Prostate gland (tissue), 2 donors: Measurements from ENCODE around the gene FOSL1. TPM values are rescaled to one million over a fixed set of nuclear protein-coding genes. Genes with fewer than 3 reads are reported as not detected.

Source experiments
- DNase-seq: peaks from one replicate; pipeline ENCODE4 v3.0.0-alpha.2; 2019; ENCODE audit warnings: low spot score
- H3K27ac ChIP-seq, 2 donors: fragments of 200-600 bp; sonication (generic); 2 replicates each; pipeline ENCODE4 v1.5.1; 2017 to 2019
- H3K27me3 ChIP-seq: fragments of 200-600 bp; sonication (generic); replicated peaks from 2 replicates; pipeline ENCODE4 v1.5.1; 2019; ENCODE audit not compliant: insufficient read depth
- H3K36me3 ChIP-seq, 2 donors: fragments of 200-600 bp; sonication (generic); 1 replicate in 1 of 2; 2 replicates in 1 of 2; pipeline versions ENCODE4 v1.5.1 to v1.8.1; 2017 to 2019
- H3K4me1 ChIP-seq: fragments of 200-600 bp; sonication (generic); replicated peaks from 2 replicates; pipeline ENCODE4 v1.5.1; 2019
- H3K4me3 ChIP-seq, 2 donors: fragments of 200-600 bp; sonication (generic); 2 replicates each; pipeline ENCODE4 v1.5.1; 2017 to 2019
- H3K9me3 ChIP-seq: fragments of 200-600 bp; sonication (generic); 2 replicates; pipeline ENCODE4 v1.5.1; 2017
- POLR2A ChIP-seq: fragments of 450-650 bp; IDR thresholded peaks from one replicate; pipeline ENCODE4 v1.6.1; 2016; ENCODE audit warnings: antibody characterized with exemption, mild to moderate bottlenecking
- POLR2AphosphoS5 ChIP-seq: sonication (generic); formaldehyde crosslinking; IDR thresholded peaks from one replicate; pipeline ENCODE4 v1.6.1; 2017; ENCODE audit warnings: antibody characterized with exemption
- WGBS: methylation state at CpG from one replicate; pipeline ENCODE4 v1.1.5; 2018; 5-methylcytosine and 5-hydroxymethylcytosine counted together
- intact Hi-C: fragments of 100-400 bp; cut with DNase I; formaldehyde crosslinking; loops from one replicate; pipeline ENCODE4 v1.14.2; 2022
- total RNA-seq, 2 donors: library from RNA; depleted of rRNA; stranded (reverse); fragments of >200 nt; gene quantifications; one replicate each; pipeline ENCODE4 v1.1.0, GENCODE V29; 2016
- TF ChIP-seq, protein P1 (sequence below), 4 experiments: fragments of 200-600 bp in 2 of 4; fragments of 450-650 bp in 2 of 4; sonication (generic) in 2 of 4; IDR thresholded peaks; 1 replicate in 3 of 4; 2 replicates in 1 of 4; pipeline ENCODE4 v1.5.1; 2016 to 2019; ENCODE audit warnings: antibody characterized with exemption in 4 of 4, mild to moderate bottlenecking in 2 of 4, moderate library complexity in 2 of 4

The FOSL1 gene
- total RNA-seq, 2 donors from 2014 or later: 2.6 to 3.4 TPM

GRCh38 chr11:65863889-65864705, 36.1 kb downstream of the FOSL1 start:
- H3K27me3 ChIP-seq: no peaks in the 10 kb centered on the region
- H3K9me3 ChIP-seq: no peaks in the 10 kb centered on the region
- H3K4me1 ChIP-seq: peaks cover 7% of the 10 kb centered on the region
- TF ChIP-seq, protein P1, sequence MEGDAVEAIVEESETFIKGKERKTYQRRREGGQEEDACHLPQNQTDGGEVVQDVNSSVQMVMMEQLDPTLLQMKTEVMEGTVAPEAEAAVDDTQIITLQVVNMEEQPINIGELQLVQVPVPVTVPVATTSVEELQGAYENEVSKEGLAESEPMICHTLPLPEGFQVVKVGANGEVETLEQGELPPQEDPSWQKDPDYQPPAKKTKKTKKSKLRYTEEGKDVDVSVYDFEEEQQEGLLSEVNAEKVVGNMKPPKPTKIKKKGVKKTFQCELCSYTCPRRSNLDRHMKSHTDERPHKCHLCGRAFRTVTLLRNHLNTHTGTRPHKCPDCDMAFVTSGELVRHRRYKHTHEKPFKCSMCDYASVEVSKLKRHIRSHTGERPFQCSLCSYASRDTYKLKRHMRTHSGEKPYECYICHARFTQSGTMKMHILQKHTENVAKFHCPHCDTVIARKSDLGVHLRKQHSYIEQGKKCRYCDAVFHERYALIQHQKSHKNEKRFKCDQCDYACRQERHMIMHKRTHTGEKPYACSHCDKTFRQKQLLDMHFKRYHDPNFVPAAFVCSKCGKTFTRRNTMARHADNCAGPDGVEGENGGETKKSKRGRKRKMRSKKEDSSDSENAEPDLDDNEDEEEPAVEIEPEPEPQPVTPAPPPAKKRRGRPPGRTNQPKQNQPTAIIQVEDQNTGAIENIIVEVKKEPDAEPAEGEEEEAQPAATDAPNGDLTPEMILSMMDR (IDR thresholded peaks at IDR 0.05): no peak
- TF ChIP-seq POLR2AphosphoS5: no peak
- TF ChIP-seq POLR2A: no peak
- no peak overlapping the region for H3K4me3 ChIP-seq
- intact Hi-C loops: no loop called here
- peaks cover 12 to 24% of the 10 kb centered on the region in 2 donors for H3K36me3 ChIP-seq
- no peak for DNase-seq
- WGBS: 86% methylated on average over 12 of the region's 12 CpGs
- H3K27ac ChIP-seq: no peak overlapping the region

DNA sequence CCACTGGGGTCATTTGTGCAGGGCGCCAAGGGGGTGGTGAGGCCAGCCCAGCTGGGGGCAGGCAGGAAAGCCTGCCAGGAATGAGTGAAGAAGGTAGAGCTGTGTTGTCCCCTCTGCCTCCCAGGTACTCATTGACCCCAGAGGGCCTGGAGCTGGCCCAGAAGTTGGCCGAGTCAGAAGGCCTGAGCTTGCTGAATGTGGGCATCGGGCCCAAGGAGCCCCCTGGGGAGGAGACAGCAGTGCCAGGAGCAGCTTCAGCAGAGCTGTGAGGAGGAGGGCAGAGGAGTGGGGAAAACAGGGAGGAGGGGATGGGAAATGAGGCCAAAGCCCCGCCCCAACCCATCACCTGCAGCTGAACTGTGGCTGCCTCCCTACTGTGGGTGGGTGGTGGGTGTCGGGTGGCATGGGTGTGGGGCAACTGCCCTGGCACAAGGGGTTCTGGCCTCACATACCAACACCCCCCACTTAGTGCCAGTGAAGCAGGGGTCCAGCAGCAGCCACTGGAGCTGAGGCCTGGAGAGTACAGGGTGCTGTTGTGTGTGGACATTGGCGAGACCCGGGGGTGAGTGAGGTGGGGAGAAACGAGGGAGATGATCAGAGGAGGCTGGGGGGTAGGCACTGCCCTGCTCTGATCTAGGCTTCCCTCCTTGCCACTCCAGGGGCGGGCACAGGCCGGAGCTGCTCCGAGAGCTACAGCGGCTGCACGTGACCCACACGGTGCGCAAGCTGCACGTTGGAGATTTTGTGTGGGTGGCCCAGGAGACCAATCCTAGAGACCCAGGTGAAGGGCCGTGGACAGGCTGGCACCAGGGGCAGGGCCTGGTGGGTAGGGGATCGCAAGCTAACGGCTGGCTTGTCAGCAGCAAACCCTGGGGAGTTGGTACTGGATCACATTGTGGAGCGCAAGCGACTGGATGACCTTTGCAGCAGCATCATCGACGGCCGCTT, 37.0 kb downstream of the FOSL1 start:
- Histone ChIP-seq H3K27me3 (no peaks in the 10 kb centered on the region), H3K4me1 (peaks cover 7% of the 10 kb centered on the region), H3K9me3 (no peaks in the 10 kb centered on the region), H3K36me3 (peaks cover 12 to 24% of the 10 kb centered on the region in 2 donors), H3K4me3 (no peak overlapping the region), H3K27ac (no peak overlapping the region)
- intact Hi-C loops: no loop called here
- no peak for DNase-seq
- 89% methylated on average over 24 of the region's 24 CpGs for WGBS
- TF ChIP-seq POLR2AphosphoS5: no peak
- TF ChIP-seq, protein P1 (IDR thresholded peaks at IDR 0.05): no peak
- no peak for TF ChIP-seq POLR2A

DNA sequence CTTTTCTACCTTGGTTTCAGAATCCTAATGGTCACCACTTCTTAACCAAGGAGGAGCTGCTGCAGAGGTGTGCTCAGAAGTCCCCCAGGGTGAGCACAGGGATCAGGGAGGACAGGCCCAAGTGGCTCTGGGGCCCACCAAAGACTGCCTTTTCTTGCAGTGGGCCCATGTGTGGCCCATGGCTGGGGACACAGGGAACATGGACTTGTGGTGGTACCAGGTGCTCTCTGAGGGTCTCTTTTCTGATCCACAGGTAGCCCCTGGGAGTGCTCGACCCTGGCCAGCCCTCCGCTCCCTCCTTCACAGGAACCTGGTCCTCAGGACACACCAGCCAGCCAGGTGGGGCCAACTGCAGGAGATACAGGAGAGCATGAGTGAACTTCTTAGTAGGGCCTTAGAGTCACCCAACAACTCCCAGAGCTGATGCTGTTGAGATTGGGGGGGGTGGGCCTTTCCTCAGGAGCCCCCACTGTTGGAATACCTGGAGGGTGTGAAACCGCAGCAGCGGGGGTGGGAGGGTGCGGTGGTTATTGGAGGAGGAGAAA, 37.9 kb downstream of the FOSL1 start:
- 73% methylated on average over 5 of the region's 5 CpGs for WGBS
- H3K27me3 ChIP-seq: no peaks in the 10 kb centered on the region
- peaks cover 7% of the 10 kb centered on the region for H3K4me1 ChIP-seq
- no peaks in the 10 kb centered on the region for H3K9me3 ChIP-seq
- H3K4me3 ChIP-seq: no peak overlapping the region
- TF ChIP-seq, protein P1 (IDR thresholded peaks at IDR 0.05): no peak
- TF ChIP-seq POLR2AphosphoS5 (no peak), POLR2A (no peak)
- H3K36me3 ChIP-seq: peaks cover 12 to 24% of the 10 kb centered on the region in 2 donors
- intact Hi-C loops: no loop called here
- no peak for DNase-seq
- H3K27ac ChIP-seq: no peak overlapping the region

GRCh38 chr11:65861533-65862183, 38.5 kb downstream of the FOSL1 start:
- Histone ChIP-seq H3K27ac (peak overlapping the region; percentile 94 to 96), H3K4me1 (peaks cover 7% of the 10 kb centered on the region), H3K36me3 (peaks cover 12 to 24% of the 10 kb centered on the region in 2 donors), H3K9me3 (no peaks in the 10 kb centered on the region), H3K4me3 (peak overlapping the region; percentile 99), H3K27me3 (no peaks in the 10 kb centered on the region)
- no peak for DNase-seq
- no peak for TF ChIP-seq POLR2AphosphoS5
- TF ChIP-seq, protein P1 (IDR thresholded peaks at IDR 0.05): no peak
- no peak for TF ChIP-seq POLR2A
- intact Hi-C loops: loop anchor here (2.0 kb wide), 1 partner anchor 141 kb away; the partner anchor contains the start of genes BANF1 and EIF1AD
- 82% methylated on average over 13 of the region's 13 CpGs for WGBS
